ENCODE data around the gene GPR15.

GRCh38 chr3:98530676-98531075 lies 1.1 kb upstream of the GPR15 start:
- TF ChIP-seq TCF4 (CRISPR knock-in tag; IDR thresholded peaks at IDR 0.05; ENCODE audit: borderline replicate concordance) = no peak
- no peak for TF ChIP-seq ZFP3 (CRISPR knock-in tag; IDR thresholded peaks at IDR 0.05)
- TF ChIP-seq OSR1 (CRISPR knock-in tag; IDR thresholded peaks at IDR 0.05) = no peak
- no peak for TF ChIP-seq BACH2 (CRISPR knock-in tag; IDR thresholded peaks at IDR 0.05; ENCODE audit: borderline replicate concordance)
